SK-N-SH treated with all-trans-retinoic acid at 6 μM for 48 hours (cell line): ENCODE measurements around the gene TMEM151B.

Experiments used
- ATAC-seq: fragments of 200-7000 bp; cut with Tn5 transposase; 3 replicates; pipeline ENCODE4 v1.9.1; 2020; ENCODE audit warnings: mild to moderate bottlenecking, moderate library complexity
- ARNTL ChIP-seq: fragments of 450-650 bp; formaldehyde crosslinking; IDR thresholded peaks from 2 replicates; pipeline ENCODE4 v1.5.0; 2020; ENCODE audit warnings: low read depth, mild to moderate bottlenecking, moderate library complexity, borderline replicate concordance
- BACH2 ChIP-seq: fragments of 250-450 bp; sonication (Bioruptor Pico); IDR thresholded peaks from 2 replicates; pipeline ENCODE4 v1.9.0; 2021; ENCODE audit warnings: mild to moderate bottlenecking, borderline replicate concordance
- CREB5 ChIP-seq: fragments of 250-450 bp; sonication (Bioruptor Pico); IDR thresholded peaks from 2 replicates; pipeline ENCODE4 v1.5.1; 2020; ENCODE audit warnings: low read depth, mild to moderate bottlenecking, moderate library complexity
- CSDC2 ChIP-seq: fragments of 250-450 bp; sonication (Bioruptor Pico); IDR thresholded peaks from 2 replicates; pipeline ENCODE4 v1.5.0; 2020; ENCODE audit warnings: mild to moderate bottlenecking, moderate library complexity
- CSRNP3 ChIP-seq: fragments of 250-450 bp; sonication (Bioruptor Pico); IDR thresholded peaks from 2 replicates; pipeline ENCODE4 v1.5.1; 2021; ENCODE audit warnings: mild to moderate bottlenecking, moderate library complexity
- ESRRG ChIP-seq: fragments of 250-450 bp; sonication (Bioruptor Pico); IDR thresholded peaks from 2 replicates; pipeline ENCODE4 v1.6.1; 2021; ENCODE audit warnings: mild to moderate bottlenecking
- ISL1 ChIP-seq: fragments of 250-450 bp; sonication (Bioruptor Pico); IDR thresholded peaks from 2 replicates; pipeline ENCODE4 v2.1.2; 2022; ENCODE audit warnings: mild to moderate bottlenecking, moderate library complexity
- OSR1 ChIP-seq: fragments of 250-450 bp; sonication (Bioruptor Pico); IDR thresholded peaks from 2 replicates; pipeline ENCODE4 v1.8.0; 2022; ENCODE audit warnings: moderate library complexity, mild to moderate bottlenecking, inconsistent platforms
- PPARA ChIP-seq: fragments of 250-450 bp; sonication (Bioruptor Pico); IDR thresholded peaks from 2 replicates; pipeline ENCODE4 v1.5.0; 2020; ENCODE audit warnings: mild to moderate bottlenecking, borderline replicate concordance
- RARB ChIP-seq: fragments of 250-450 bp; sonication (Bioruptor Pico); IDR thresholded peaks from 2 replicates; pipeline ENCODE4 v1.8.0; 2021; ENCODE audit warnings: mild to moderate bottlenecking, moderate library complexity
- SNAI2 ChIP-seq: fragments of 250-450 bp; sonication (Bioruptor Pico); IDR thresholded peaks from 2 replicates; pipeline ENCODE4 v1.5.0; 2020; ENCODE audit warnings: mild to moderate bottlenecking, moderate library complexity
- TCF4 ChIP-seq: fragments of 250-450 bp; sonication (Bioruptor Pico); IDR thresholded peaks from 2 replicates; pipeline ENCODE4 v1.8.0; 2021; ENCODE audit warnings: mild to moderate bottlenecking, moderate library complexity, borderline replicate concordance
- TOX ChIP-seq: fragments of 250-450 bp; sonication (Bioruptor Pico); IDR thresholded peaks from 2 replicates; pipeline ENCODE4 v1.8.0; 2021; ENCODE audit warnings: mild to moderate bottlenecking, moderate library complexity, borderline replicate concordance
- TSHZ2 ChIP-seq: fragments of 250-450 bp; sonication (Bioruptor Pico); IDR thresholded peaks from 2 replicates; pipeline ENCODE4 v1.5.0; 2020; ENCODE audit warnings: mild to moderate bottlenecking, moderate library complexity
- ZC3H10 ChIP-seq: fragments of 250-450 bp; sonication (Bioruptor Pico); IDR thresholded peaks from 2 replicates; pipeline ENCODE4 v1.5.1; 2021; ENCODE audit warnings: mild to moderate bottlenecking, moderate library complexity
- ZFP3 ChIP-seq: fragments of 250-450 bp; sonication (Bioruptor Pico); IDR thresholded peaks from 2 replicates; pipeline ENCODE4 v1.5.0; 2020; ENCODE audit warnings: mild to moderate bottlenecking, moderate library complexity
- ZFP30 ChIP-seq: fragments of 450-650 bp; formaldehyde crosslinking; IDR thresholded peaks from 2 replicates; pipeline ENCODE4 v1.5.0; 2022; ENCODE audit warnings: mild to moderate bottlenecking, moderate library complexity
- ZNF565 ChIP-seq: fragments of 450-650 bp; formaldehyde crosslinking; conservative IDR thresholded peaks from 2 replicates; pipeline ENCODE4 v1.5.0; 2020; ENCODE audit warnings: low read depth, mild to moderate bottlenecking, moderate library complexity
- ZNF8 ChIP-seq: fragments of 450-650 bp; formaldehyde crosslinking; IDR thresholded peaks from 2 replicates; pipeline ENCODE4 v1.5.0; 2020; ENCODE audit warnings: mild to moderate bottlenecking, moderate library complexity

The TMEM151B gene

GRCh38 chr6:44305200-44305725 is 35.0 kb downstream of the TMEM151B start:
- no peak for ATAC-seq
- TF ChIP-seq CREB5 (CRISPR knock-in tag) = no peak
- no peak for TF ChIP-seq PPARA
- TF ChIP-seq ARNTL (CRISPR knock-in tag) = no peak
- no peak for TF ChIP-seq ZNF8 (CRISPR knock-in tag)
- no peak for TF ChIP-seq BACH2 (CRISPR knock-in tag)
- no peak for TF ChIP-seq ZC3H10 (CRISPR knock-in tag)
- TF ChIP-seq TOX (CRISPR knock-in tag) = no peak
- no peak for TF ChIP-seq CSRNP3 (CRISPR knock-in tag)
- TF ChIP-seq ISL1 (CRISPR knock-in tag) = no peak
- TF ChIP-seq ZFP30 (CRISPR knock-in tag) = no peak
- TF ChIP-seq ESRRG (CRISPR knock-in tag) = no peak
- TF ChIP-seq ZNF565 (CRISPR knock-in tag) = no peak
- no peak for TF ChIP-seq SNAI2 (CRISPR knock-in tag)
- no peak for TF ChIP-seq TCF4 (CRISPR knock-in tag)
- TF ChIP-seq TSHZ2 (CRISPR knock-in tag) = no peak
- TF ChIP-seq CSDC2 (CRISPR knock-in tag) = no peak
- TF ChIP-seq ZFP3 = no peak
- no peak for TF ChIP-seq RARB (CRISPR knock-in tag)

GRCh38 chr6:44306710-44307109 is 36.5 kb downstream of the TMEM151B start:
- ATAC-seq = no peak
- TF ChIP-seq TSHZ2 (CRISPR knock-in tag) (no peak), ARNTL (CRISPR knock-in tag) (no peak), ZFP3 (no peak), CSRNP3 (CRISPR knock-in tag) (no peak), ZC3H10 (CRISPR knock-in tag) (no peak), ZNF565 (CRISPR knock-in tag) (no peak), TCF4 (CRISPR knock-in tag) (no peak), OSR1 (CRISPR knock-in tag) (no peak), ISL1 (CRISPR knock-in tag) (no peak), CSDC2 (CRISPR knock-in tag) (no peak), TOX (CRISPR knock-in tag) (no peak), CREB5 (CRISPR knock-in tag) (no peak)
